Glutamatergic neuron (in vitro differentiated cells): ENCODE data around the gene STXBP6. TPM values are rescaled to one million over a fixed set of nuclear protein-coding genes. Genes with fewer than 3 reads are reported as not detected.
A peak's percentile ranks its signal among the peaks of the same experiment; 100 is the strongest.

Source experiments
- DNase-seq: peaks from one replicate; pipeline ENCODE4 v3.0.0; 2022
- H3K27ac Mint-ChIP-seq: one replicate; pipeline ENCODE4 v1.8.0; 2020; ENCODE audit warnings: mild to moderate bottlenecking, mixed read lengths, inconsistent platforms; ENCODE audit not compliant: unreplicated experiment
- H3K27me3 Mint-ChIP-seq: one replicate; pipeline ENCODE4 v1.8.0; 2020; ENCODE audit warnings: mild to moderate bottlenecking, moderate library complexity, mixed read lengths, inconsistent platforms; ENCODE audit not compliant: unreplicated experiment
- H3K36me3 Mint-ChIP-seq: one replicate; pipeline ENCODE4 v1.8.0; 2020; ENCODE audit warnings: mild to moderate bottlenecking, mixed read lengths, inconsistent platforms; ENCODE audit not compliant: unreplicated experiment
- H3K4me1 Mint-ChIP-seq: one replicate; pipeline ENCODE4 v1.8.0; 2020; ENCODE audit warnings: mild to moderate bottlenecking, low read depth, mixed read lengths, inconsistent platforms; ENCODE audit not compliant: unreplicated experiment
- H3K4me3 Mint-ChIP-seq: one replicate; pipeline ENCODE4 v1.8.0; 2020; ENCODE audit warnings: mild to moderate bottlenecking, mixed read lengths, inconsistent platforms; ENCODE audit not compliant: unreplicated experiment
- H3K9me3 Mint-ChIP-seq: one replicate; pipeline ENCODE4 v1.8.0; 2020; ENCODE audit warnings: mild to moderate bottlenecking, moderate library complexity, mixed read lengths, inconsistent platforms; ENCODE audit not compliant: unreplicated experiment
- total RNA-seq: library from RNA; stranded (reverse); fragmentation: NEBNext Ultra II Directional; extraction: Animal tissue kit (Norgen Biotek cat#: 25700); gene quantifications from one replicate; pipeline ENCODE4 v1.2.1, GENCODE V29; 2021; ENCODE audit not compliant: unreplicated experiment
- TF ChIP-seq, protein P1 (sequence below): fragments of 200-600 bp; sonication (generic); IDR thresholded peaks from one replicate; pipeline ENCODE4 v1.5.0; 2021; ENCODE audit not compliant: partially characterized antibody, unreplicated experiment

STXBP6 gene
- total RNA-seq, 1 donor from 2014 or later = 0.49 TPM

DNA sequence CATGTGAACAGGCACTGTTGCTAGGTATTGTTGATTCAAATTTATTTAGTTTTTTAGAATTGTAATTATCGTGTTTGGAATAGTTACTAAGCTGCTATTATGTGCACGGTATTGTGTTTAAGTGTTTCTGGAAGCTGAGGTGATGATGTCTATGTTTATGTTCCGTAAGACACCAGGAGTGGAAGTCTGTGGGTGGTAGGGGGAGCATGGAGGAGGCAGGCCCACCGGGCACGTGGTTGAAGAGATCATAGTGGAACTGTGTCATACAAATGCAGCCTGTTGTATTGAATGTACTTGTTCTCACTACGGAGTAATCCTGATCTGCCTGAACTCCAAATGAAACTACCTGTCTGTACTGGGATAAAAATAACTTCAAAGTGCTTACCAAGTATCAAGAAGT, 36.1 kb upstream of the STXBP6 start:
- DNase-seq = no peak
- Mint-ChIP-seq H3K36me3 (no peaks in the 10 kb centered on the region), H3K27ac (no peak overlapping the region), H3K4me3 (no peak overlapping the region), H3K9me3 (no peaks in the 10 kb centered on the region), H3K27me3 (peaks cover 2% of the 10 kb centered on the region), H3K4me1 (peaks cover 4% of the 10 kb centered on the region)
- TF ChIP-seq, protein P1, sequence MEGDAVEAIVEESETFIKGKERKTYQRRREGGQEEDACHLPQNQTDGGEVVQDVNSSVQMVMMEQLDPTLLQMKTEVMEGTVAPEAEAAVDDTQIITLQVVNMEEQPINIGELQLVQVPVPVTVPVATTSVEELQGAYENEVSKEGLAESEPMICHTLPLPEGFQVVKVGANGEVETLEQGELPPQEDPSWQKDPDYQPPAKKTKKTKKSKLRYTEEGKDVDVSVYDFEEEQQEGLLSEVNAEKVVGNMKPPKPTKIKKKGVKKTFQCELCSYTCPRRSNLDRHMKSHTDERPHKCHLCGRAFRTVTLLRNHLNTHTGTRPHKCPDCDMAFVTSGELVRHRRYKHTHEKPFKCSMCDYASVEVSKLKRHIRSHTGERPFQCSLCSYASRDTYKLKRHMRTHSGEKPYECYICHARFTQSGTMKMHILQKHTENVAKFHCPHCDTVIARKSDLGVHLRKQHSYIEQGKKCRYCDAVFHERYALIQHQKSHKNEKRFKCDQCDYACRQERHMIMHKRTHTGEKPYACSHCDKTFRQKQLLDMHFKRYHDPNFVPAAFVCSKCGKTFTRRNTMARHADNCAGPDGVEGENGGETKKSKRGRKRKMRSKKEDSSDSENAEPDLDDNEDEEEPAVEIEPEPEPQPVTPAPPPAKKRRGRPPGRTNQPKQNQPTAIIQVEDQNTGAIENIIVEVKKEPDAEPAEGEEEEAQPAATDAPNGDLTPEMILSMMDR = no peak

DNA sequence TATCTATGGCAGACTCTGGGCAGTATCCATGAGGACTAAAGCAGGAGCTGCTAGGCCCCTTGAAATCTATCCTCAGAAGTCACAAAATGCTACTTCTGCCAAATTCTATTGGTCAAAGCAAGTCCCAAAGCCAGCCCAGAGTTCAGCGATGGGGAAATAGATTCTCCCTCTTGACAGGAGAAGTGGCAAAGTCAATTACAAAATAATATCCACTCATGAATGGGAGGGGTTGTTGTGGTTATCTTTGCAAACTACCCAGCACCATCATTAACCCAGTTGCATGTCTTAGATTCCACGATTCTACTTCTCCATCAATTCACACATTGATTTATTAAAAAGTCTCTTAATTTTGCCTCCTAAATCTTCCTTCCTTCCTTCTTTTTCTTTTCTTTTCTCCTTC, 30.7 kb upstream of the STXBP6 start:
- no peaks in the 10 kb centered on the region for H3K27me3 Mint-ChIP-seq
- H3K4me1 Mint-ChIP-seq = no peaks in the 10 kb centered on the region
- no peak overlapping the region for H3K4me3 Mint-ChIP-seq
- TF ChIP-seq, protein P1 = no peak
- no peaks in the 10 kb centered on the region for H3K36me3 Mint-ChIP-seq
- no peak overlapping the region for H3K27ac Mint-ChIP-seq
- H3K9me3 Mint-ChIP-seq = no peaks in the 10 kb centered on the region
- no peak for DNase-seq

DNA sequence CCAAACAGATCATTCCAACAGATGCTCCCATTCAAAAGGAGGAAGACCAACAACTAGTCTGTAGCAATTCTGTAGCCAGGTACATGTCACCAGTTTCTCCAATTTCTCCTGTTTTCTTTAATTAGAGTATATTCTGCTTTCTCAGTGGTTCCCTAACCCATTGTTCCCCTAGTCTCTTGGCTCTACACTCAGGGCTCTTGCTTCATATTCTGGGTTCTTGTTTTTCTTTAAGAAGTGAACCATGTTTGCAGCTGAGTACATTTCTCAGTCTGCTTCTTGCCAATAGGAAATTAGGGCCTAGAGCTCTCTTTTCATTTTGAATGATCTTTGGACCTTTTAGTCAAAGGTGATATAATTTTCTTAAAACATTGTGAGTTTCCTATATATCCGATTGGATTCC, 29.4 kb upstream of the STXBP6 start:
- Mint-ChIP-seq H3K9me3 (no peaks in the 10 kb centered on the region), H3K27ac (no peak overlapping the region), H3K27me3 (no peaks in the 10 kb centered on the region), H3K36me3 (no peaks in the 10 kb centered on the region), H3K4me1 (no peaks in the 10 kb centered on the region), H3K4me3 (no peak overlapping the region)
- no peak for DNase-seq
- TF ChIP-seq, protein P1 = no peak

DNA sequence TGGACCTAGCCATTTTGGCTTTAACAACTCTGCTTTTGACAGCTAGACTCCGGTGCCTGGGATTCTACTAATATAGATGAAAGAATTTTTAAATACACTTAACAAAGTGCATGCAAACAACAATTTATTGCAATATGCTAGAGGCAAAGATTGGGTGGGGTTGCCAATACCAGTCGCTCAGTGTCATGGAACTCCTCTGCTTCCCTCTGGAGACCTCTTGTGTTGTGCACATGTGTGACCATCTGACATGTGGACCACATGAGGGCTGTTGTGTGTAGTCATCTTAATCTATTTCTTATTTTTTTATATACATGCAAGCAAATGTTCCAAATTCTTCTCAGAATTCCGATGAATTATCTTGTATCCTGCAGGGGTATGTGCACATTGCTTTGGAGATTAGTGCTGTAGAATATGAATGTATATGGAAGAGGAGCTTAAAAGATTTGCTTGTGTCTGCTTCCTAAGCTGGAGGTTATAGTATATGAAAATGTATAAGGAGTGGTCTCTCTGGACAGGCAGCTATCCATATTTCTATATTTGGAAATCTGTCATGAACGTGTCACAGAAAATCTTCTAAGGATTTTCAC, 24.2 kb upstream of the STXBP6 start:
- H3K4me1 Mint-ChIP-seq = peaks cover 4% of the 10 kb centered on the region
- TF ChIP-seq, protein P1 = no peak
- no peaks in the 10 kb centered on the region for H3K27me3 Mint-ChIP-seq
- no peak overlapping the region for H3K4me3 Mint-ChIP-seq
- peak; percentile 20 for DNase-seq
- no peak overlapping the region for H3K27ac Mint-ChIP-seq
- no peaks in the 10 kb centered on the region for H3K9me3 Mint-ChIP-seq
- no peaks in the 10 kb centered on the region for H3K36me3 Mint-ChIP-seq

DNA sequence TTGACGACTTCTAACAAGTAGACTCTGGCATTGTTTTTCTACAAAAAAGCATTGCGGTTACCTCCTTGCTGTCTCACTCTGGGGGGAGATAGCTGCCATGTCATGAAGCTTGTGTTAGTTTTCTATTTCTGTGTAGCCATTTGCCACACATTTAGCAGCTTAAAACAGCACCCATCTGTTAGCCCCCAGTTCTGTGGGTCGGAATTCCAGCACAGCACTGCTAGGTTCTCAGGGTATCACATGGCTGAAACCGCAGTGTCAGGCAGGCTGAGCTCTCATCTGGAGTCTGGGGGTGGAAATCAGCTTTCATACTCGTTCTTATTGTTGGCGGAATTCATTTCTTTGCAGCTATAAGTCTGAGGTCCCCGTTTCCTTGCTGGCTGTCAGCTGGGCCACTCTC, 19.9 kb upstream of the STXBP6 start:
- Mint-ChIP-seq H3K9me3 (no peaks in the 10 kb centered on the region), H3K4me3 (no peak overlapping the region), H3K27ac (no peak overlapping the region), H3K27me3 (peaks cover 2% of the 10 kb centered on the region), H3K4me1 (peaks cover 4% of the 10 kb centered on the region), H3K36me3 (no peaks in the 10 kb centered on the region)
- no peak for DNase-seq
- TF ChIP-seq, protein P1 = no peak
